Limb (tissue), 2 donors: ENCODE data around the gene RAP2B.
A peak's percentile ranks its signal among the peaks of the same experiment; 100 is the strongest.
"Not testable (repeated sequence)": the region's sequence is repeated elsewhere in the genome, so short reads cannot be mapped to it uniquely, and the experiment has no call there.

Source experiments
- DNase-seq, 2 donors: peaks; one replicate each; pipeline ENCODE4 v3.0.0-alpha.2; 2016; ENCODE audit errors: extremely low spot score in 2 of 2

RAP2B gene

GRCh38 chr3:153161714-153162512, at the start of gene RAP2B:
RAP2B (plus strand) TSS chr3:153162226; CDS start chr3:153162694, 468 bp downstream.
- DNase-seq, result peak; percentile 95 to 100

GRCh38 chr3:153113541-153113940, 48.5 kb upstream of the RAP2B start:
- no peak for DNase-seq

- DNase-seq, result not testable (repeated sequence)
Observed at GRCh38 chr3:153114270-153114669, 47.8 kb upstream of the RAP2B start.

- DNase-seq, result no peak
Observed at GRCh38 chr3:153115326-153115725, 46.7 kb upstream of the RAP2B start.

- no peak for DNase-seq
Observed at GRCh38 chr3:153127788-153128187, 34.2 kb upstream of the RAP2B start.

- DNase-seq, result no peak
Observed at GRCh38 chr3:153129426-153129825, 32.6 kb upstream of the RAP2B start.

- no peak for DNase-seq
Observed at GRCh38 chr3:153129866-153130265, 32.2 kb upstream of the RAP2B start.

GRCh38 chr3:153130312-153130977, 31.6 kb upstream of the RAP2B start:
- DNase-seq, result no peak

GRCh38 chr3:153137626-153138025, 24.4 kb upstream of the RAP2B start:
- DNase-seq, result no peak

- DNase-seq, result no peak
Observed at GRCh38 chr3:153138276-153139210, 23.5 kb upstream of the RAP2B start.

GRCh38 chr3:153142961-153143360, 19.1 kb upstream of the RAP2B start:
- no peak for DNase-seq

GRCh38 chr3:153144071-153144470, 18.0 kb upstream of the RAP2B start:
- DNase-seq, result no peak

GRCh38 chr3:153144779-153145178, 17.2 kb upstream of the RAP2B start:
- DNase-seq, result no peak

- DNase-seq, result no peak
Observed at GRCh38 chr3:153145454-153145853, 16.6 kb upstream of the RAP2B start.

GRCh38 chr3:153146191-153147053, 15.6 kb upstream of the RAP2B start:
- no peak for DNase-seq

- no peak for DNase-seq
Observed at GRCh38 chr3:153150991-153151390, 11.0 kb upstream of the RAP2B start.

- not testable (repeated sequence) for DNase-seq
Observed at GRCh38 chr3:153155786-153156185, 6.2 kb upstream of the RAP2B start.

- DNase-seq, result no peak
Observed at GRCh38 chr3:153158189-153158588, 3.8 kb upstream of the RAP2B start.

- no peak for DNase-seq
Observed at GRCh38 chr3:153158961-153159735, 2.9 kb upstream of the RAP2B start.

GRCh38 chr3:153159771-153160397, 2.1 kb upstream of the RAP2B start:
- DNase-seq, result no peak
